ENCODE data around the gene DAB2IP.
"Not testable (repeated sequence)": the region's sequence is repeated elsewhere in the genome, so short reads cannot be mapped to it uniquely, and the experiment has no call there.

DAB2IP gene

DNA sequence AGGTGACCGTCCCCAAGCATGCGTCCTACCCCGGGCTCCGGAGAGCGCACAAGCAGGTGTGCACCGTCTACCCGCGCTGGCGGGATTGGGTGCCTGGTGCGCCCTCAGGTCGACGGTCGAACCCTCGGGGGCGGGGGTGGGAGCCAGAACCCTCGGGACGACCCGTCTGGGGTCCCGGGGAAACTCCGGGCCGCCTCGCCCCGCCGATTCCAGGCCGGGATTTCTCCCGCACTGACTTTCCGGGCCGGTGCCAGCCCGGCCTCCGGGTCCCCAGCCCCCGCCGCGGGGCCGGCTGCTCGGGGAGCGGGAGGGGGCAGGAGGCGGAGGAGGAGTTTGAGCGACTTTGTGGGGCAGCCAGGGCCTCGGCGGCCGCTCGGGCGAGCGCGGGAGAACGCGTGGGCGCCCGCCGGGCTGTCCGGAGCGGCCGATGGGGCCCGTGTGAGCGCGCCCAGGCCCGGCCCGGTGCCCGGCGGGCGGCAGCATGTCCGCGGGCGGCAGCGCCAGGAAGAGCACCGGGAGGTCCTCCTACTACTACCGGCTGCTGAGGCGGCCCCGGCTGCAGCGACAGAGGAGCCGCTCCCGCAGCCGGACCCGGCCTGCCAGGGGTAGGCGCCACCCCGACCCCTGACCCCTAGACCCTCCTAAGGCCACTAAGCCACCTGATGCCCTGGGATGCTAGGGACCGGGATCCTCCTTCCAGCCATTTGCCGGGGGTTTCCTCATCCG is at the start of gene DAB2IP:
Gene DAB2IP, plus strand, starts transcription at position 340 of the 726 bp plus-strand sequence. Its CDS starts 142 bp downstream, at position 482.
- peak; percentile 89 for DNase-seq

GRCh38 chr9:121603028-121603427 is 48.4 kb upstream of the DAB2IP start:
- no peak for DNase-seq

DNA sequence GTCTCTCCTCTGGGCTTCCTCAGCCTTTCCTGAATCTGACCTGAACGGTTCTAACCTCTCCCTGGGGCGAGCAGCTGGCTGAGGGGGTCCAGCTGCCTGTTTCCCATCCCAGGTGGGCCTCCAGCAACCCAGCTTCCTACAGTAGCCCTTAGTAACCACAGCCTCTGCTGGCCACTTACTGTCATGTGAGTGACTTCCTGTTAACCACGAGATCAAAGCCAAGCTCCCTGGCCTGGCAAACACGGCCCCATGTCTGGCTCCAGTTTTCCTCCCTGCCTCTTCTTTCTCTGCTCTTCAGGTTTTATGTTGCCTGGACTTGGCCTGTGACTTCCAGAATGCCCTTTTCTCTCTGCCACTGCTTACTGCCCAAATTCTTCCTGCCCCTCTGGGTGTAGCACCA is 47.2 kb upstream of the DAB2IP start:
- no peak for DNase-seq

DNA sequence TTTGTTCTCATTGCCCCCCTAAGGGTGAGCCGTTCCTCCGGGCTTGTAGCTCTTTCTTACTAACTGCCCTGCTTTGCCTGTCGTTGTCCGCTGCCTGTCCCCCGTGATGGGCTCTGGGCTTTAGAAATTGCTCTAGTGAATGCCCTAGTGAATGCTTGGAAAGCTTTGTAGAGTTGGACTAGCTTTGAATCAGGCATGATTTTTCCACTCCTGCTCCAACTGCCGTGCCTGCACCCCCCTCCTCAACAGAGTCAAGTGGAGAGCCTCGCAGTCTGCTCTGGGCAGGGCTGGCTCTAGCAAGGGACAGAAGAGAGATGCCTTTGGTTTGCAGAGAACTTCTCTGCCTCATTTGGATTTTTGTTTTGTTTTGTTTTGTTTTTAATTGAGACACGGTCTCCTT is 46.8 kb upstream of the DAB2IP start:
- DNase-seq, result no peak

DNA sequence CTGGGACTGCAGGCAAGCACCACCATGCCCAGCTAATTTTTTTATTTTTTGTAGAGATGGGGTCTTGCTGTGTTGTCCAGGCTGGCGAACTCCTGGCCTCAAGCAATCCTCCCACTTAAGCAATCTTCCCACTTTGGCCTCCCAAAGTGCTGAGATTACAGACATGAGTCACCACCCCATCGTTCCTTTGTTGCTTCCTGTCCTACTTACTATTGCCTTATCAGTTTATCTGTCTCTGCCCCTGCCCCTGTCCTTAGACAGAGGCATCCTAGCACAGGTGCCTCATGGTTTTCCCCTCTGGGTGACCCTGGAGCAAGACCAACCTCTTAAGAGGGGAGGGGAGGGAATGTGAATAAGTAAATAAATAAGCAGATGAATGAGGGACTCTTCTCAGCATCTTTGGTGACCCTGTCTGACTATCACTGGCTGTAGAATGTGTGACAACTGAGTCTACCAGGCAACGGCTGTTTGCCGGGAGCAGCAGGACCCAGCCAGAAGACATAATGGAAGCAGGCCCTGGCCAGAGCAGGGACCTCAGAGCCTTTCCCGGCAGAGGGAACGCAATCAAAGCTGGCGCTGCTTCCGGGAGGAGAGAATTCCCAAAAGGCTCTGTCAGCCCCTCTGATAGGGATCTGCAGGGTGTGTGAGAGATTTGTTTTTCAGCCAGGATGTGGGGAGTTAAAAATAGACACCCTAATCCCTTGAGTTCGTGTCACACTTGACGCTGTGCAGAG is 43.8 kb upstream of the DAB2IP start:
- DNase-seq, result no peak

- DNase-seq, result no peak
These were observed 43.1 kb upstream of the DAB2IP start for GRCh38 chr9:121608168-121608853.

- no peak for DNase-seq
These were observed 41.4 kb upstream of the DAB2IP start for GRCh38 chr9:121609822-121610637.

DNA sequence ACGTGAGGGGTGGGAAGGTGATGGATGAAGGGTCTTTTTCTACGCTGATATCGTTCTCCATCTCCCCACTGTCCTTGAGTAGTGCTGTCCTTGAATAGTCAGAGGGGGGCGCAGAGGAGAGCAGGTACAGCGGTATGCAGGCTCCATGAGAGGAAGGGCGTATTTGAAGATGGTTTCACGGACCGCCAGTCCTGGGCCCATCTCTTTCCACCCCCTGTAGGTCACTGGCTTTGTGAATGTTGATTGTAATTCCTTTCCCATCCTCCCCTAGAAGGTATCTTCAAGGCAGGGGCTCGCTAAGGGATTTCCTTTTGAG is 40.8 kb upstream of the DAB2IP start:
- no peak for DNase-seq

DNA sequence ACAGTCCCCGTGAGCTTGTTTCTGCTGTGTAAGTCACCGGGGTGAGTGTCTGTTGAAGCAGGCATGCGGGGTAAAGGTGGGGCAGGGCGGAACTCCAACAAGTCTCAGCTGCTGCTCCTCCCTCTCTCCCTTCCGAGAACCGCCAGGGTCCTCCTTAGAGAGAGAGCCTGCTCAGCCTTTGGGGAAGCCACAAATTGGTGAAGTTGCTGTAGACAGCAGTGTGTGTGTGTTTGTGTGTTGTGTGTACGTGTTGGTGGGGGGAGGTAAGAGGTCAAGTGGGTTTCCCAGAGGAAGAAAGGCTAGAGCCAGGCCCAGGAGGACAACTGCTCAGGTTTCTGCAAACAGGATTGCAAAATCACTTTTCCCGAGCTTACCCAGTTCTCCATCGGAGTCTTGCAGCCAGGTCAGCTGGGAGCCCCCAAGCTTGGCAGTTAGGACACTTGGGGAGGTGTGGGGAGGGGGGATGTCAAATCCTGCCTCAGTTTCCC is 38.9 kb upstream of the DAB2IP start:
- no peak for DNase-seq

DNA sequence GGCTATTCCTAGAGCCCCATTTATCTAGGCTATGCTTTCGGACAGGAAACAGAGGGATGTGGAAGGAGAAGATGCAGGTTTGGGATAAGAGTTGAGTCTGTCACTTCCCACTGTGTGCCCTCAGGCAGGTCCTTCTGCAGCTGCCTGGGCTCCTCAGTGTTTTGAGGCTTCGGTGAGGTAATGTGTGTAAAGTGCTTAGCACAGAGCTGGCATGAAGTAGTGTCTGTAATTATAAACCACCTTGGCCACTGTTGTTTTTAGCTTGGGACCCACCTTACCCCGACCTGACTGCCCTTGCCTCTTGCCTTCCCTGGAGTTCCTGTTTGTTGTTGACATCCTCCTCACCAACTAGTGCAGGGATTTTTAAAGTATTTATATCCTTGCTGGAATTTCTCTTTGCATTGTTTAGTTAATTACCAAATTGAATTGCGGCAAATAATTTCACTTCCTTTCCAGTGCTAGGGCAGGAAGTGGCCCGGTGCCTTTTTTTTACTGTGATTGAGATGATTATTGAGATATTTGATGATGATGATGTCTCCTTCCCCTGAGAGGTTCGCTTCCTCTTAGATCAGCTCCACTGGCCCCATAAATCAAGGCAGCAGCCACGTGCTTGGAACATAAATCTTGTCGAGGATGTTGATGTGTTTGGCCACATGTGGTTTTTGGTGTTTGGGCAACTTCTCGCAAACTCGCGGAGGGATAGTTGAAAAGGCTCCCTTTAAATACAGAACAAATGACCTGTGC is 38.3 kb upstream of the DAB2IP start:
- no peak for DNase-seq

GRCh38 chr9:121616123-121616755 is 35.2 kb upstream of the DAB2IP start:
- DNase-seq, result no peak

- DNase-seq, result no peak
These were observed 32.9 kb upstream of the DAB2IP start for GRCh38 chr9:121618504-121618903.

DNA sequence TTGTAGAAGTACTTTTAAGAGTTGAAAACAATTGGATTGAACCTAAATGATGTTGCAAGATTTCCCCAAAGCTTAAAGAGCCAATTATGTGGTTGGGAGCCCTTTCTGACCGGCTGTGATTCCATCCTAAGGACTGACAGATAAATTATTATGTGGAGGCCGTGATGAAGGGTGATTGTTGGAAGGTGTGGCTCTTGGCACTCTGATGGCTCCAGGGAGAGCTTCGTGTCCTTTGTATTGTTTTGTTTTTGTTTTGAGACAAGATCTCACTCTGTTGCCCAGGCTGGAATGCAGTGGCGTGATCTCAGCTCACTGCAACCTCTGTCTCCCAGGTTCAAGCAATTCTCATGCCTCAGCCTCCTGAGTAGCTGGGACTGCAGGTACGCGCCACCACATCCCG is 32.5 kb upstream of the DAB2IP start:
- not testable (repeated sequence) for DNase-seq

DNA sequence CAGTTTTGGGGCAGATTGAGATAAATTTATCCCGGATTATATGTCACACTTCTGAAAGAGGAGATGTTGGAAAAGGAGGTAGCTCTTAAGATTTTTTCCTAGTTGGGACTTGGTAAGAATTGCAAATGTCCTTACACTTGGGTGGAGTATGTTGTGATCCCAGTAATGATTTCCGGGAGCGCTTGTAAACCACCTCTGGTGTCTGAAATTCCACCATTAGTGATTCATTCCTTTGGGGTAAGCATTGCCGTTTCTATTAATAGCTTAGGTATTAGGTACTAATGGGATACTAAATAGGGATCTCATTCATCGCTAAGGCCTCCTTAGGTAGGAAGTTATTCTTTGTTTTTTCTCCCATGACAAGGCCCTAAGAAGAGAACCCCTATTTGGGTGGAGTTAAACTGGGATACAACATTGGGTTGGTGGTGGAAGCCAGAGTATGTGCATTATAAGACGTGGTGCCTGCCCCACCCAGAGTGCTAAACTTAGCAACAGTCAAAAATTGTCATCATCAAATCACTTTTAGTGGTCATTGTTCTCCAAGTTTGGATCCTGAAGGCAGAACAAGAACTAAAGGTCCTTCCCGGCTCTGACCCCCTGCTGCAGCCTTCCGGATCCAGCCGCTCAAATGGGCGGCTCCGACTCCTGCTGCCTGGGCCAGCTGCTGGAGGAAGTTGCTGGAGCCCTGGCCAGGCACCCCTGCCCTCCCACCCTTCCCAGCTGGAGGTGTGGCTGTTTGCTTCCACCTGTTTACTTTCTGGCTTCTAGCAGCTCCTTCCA is 31.7 kb upstream of the DAB2IP start:
- no peak for DNase-seq

GRCh38 chr9:121620325-121620673 is 31.1 kb upstream of the DAB2IP start:
- no peak for DNase-seq

- no peak for DNase-seq
These were observed 30.5 kb upstream of the DAB2IP start for GRCh38 chr9:121620777-121621449.

GRCh38 chr9:121622387-121623203 is 28.8 kb upstream of the DAB2IP start:
- DNase-seq, result no peak

DNA sequence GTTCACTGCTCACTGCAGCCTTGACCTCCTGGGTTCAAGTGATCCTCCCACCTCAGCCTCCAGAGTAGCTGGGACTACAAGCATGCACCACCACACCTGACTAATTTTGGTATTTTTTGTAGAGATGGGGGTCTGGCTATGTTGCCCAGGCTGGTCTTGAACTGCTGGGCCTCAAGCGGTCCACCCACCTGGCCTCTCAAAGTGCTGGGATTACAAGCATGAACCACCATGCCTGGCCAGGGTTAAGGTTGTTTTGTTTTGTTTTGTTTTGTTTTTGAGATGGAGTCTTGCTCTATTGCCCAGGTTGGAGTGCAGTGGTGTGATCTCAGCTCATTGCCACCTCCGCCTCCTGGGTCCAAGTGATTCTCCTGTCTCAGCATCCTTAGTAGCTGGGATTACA is 28.0 kb upstream of the DAB2IP start:
- not testable (repeated sequence) for DNase-seq

- DNase-seq, result no peak
These were observed 25.8 kb upstream of the DAB2IP start for GRCh38 chr9:121625590-121625989.
